Nephron progenitor cell (in vitro differentiated cells): ENCODE measurements around the gene TAF1.
"Not testable (repeated sequence)": the region's sequence is repeated elsewhere in the genome, so short reads cannot be mapped to it uniquely, and the experiment has no call there.

Experiments
- DNase-seq: peaks from one replicate; pipeline ENCODE4 v3.0.0; 2021
- H3K27ac Mint-ChIP-seq: 2 replicates; pipeline ENCODE4 v1.8.0; 2021; ENCODE audit warnings: mild to moderate bottlenecking, moderate library complexity, mixed read lengths
- H3K27me3 Mint-ChIP-seq: 2 replicates; pipeline ENCODE4 v1.8.0; 2021; ENCODE audit warnings: mild to moderate bottlenecking, low read depth, mixed read lengths; ENCODE audit not compliant: poor library complexity
- H3K36me3 Mint-ChIP-seq: 2 replicates; pipeline ENCODE4 v1.8.0; 2021; ENCODE audit warnings: low read depth, mixed read lengths
- H3K4me1 Mint-ChIP-seq: 2 replicates; pipeline ENCODE4 v1.8.0; 2021; ENCODE audit warnings: mixed read lengths
- H3K4me3 Mint-ChIP-seq: 2 replicates; pipeline ENCODE4 v1.8.0; 2021; ENCODE audit warnings: mild to moderate bottlenecking, moderate library complexity, mixed read lengths
- H3K9me3 Mint-ChIP-seq: 2 replicates; pipeline ENCODE4 v1.8.0; 2021; ENCODE audit warnings: mild to moderate bottlenecking, moderate library complexity, mixed read lengths
- CTCF ChIP-seq: fragments of 200-600 bp; sonication (generic); IDR thresholded peaks from 2 replicates; pipeline ENCODE4 v1.5.0; 2021; ENCODE audit warnings: antibody characterized with exemption

TAF1 gene

GRCh38 chrX:71365875-71366673, at the start of gene TAF1:
Gene TAF1 (plus strand): TSS chrX:71366357. CDS start chrX:71366375, 18 bp downstream.
- peak within 1 kb of the TSS; percentile 89 for H3K4me3 Mint-ChIP-seq
- H3K36me3 Mint-ChIP-seq = peaks cover 20% of the 10 kb centered on the region
- H3K27ac Mint-ChIP-seq = peak within 1 kb of the TSS; percentile 98
- peaks cover 51% of the 10 kb centered on the region for H3K9me3 Mint-ChIP-seq
- peak; percentile 85 for DNase-seq
- peaks cover 19% of the 10 kb centered on the region for H3K4me1 Mint-ChIP-seq
- TF ChIP-seq CTCF = no peak
- peaks cover 4% of the 10 kb centered on the region for H3K27me3 Mint-ChIP-seq

- H3K27ac Mint-ChIP-seq, H3K4me3 Mint-ChIP-seq, H3K27me3 Mint-ChIP-seq: not testable (repeated sequence)
Measured at GRCh38 chrX:71316959-71317358, 49.2 kb upstream of the TAF1 start.

GRCh38 chrX:71320126-71320525, 46.0 kb upstream of the TAF1 start:
- no peak for TF ChIP-seq CTCF
- peaks cover 37% of the 10 kb centered on the region for H3K9me3 Mint-ChIP-seq
- no peaks in the 10 kb centered on the region for H3K4me1 Mint-ChIP-seq
- H3K36me3 Mint-ChIP-seq = peaks cover 26% of the 10 kb centered on the region
- H3K27ac Mint-ChIP-seq = no peak overlapping the region
- H3K27me3 Mint-ChIP-seq = no peaks in the 10 kb centered on the region
- no peak for DNase-seq
- no peak overlapping the region for H3K4me3 Mint-ChIP-seq

More at GRCh38 chrX:71316959-71317358, 49.2 kb upstream of the TAF1 start:
- Mint-ChIP-seq H3K9me3 (peaks cover 31% of the 10 kb centered on the region), H3K36me3 (peaks cover 16% of the 10 kb centered on the region)
- DNase-seq, H3K4me1 Mint-ChIP-seq: not testable (repeated sequence)

GRCh38 chrX:71321731-71322130, 44.4 kb upstream of the TAF1 start:
- no peak for DNase-seq
- H3K27me3 Mint-ChIP-seq = no peaks in the 10 kb centered on the region
- H3K4me3 Mint-ChIP-seq = no peak overlapping the region
- H3K9me3 Mint-ChIP-seq = peaks cover 34% of the 10 kb centered on the region
- H3K4me1 Mint-ChIP-seq = no peaks in the 10 kb centered on the region
- H3K36me3 Mint-ChIP-seq = peaks cover 24% of the 10 kb centered on the region
- no peak overlapping the region for H3K27ac Mint-ChIP-seq
- no peak for TF ChIP-seq CTCF

- DNase-seq, H3K27me3 Mint-ChIP-seq, H3K4me1 Mint-ChIP-seq, H3K4me3 Mint-ChIP-seq, H3K27ac Mint-ChIP-seq: not testable (repeated sequence)
- H3K9me3 Mint-ChIP-seq = peaks cover 47% of the 10 kb centered on the region
- H3K36me3 Mint-ChIP-seq = peaks cover 32% of the 10 kb centered on the region
Measured at GRCh38 chrX:71324452-71324851, 41.7 kb upstream of the TAF1 start.

GRCh38 chrX:71326394-71326793, 39.8 kb upstream of the TAF1 start:
- no peak overlapping the region for H3K4me3 Mint-ChIP-seq
- peaks cover 2% of the 10 kb centered on the region for H3K27me3 Mint-ChIP-seq
- H3K36me3 Mint-ChIP-seq = peaks cover 28% of the 10 kb centered on the region
- TF ChIP-seq CTCF = no peak
- no peak overlapping the region for H3K27ac Mint-ChIP-seq
- no peaks in the 10 kb centered on the region for H3K4me1 Mint-ChIP-seq
- DNase-seq = no peak
- H3K9me3 Mint-ChIP-seq = peaks cover 53% of the 10 kb centered on the region

- DNase-seq, H3K4me1 Mint-ChIP-seq, H3K27ac Mint-ChIP-seq, H3K36me3 Mint-ChIP-seq, H3K4me3 Mint-ChIP-seq, H3K27me3 Mint-ChIP-seq: not testable (repeated sequence)
- H3K9me3 Mint-ChIP-seq = peaks cover 30% of the 10 kb centered on the region
Measured at GRCh38 chrX:71349151-71349665, 16.9 kb upstream of the TAF1 start.

- H3K36me3 Mint-ChIP-seq, H3K4me3 Mint-ChIP-seq, H3K27ac Mint-ChIP-seq, H3K4me1 Mint-ChIP-seq, H3K27me3 Mint-ChIP-seq, DNase-seq: not testable (repeated sequence)
- H3K9me3 Mint-ChIP-seq = peaks cover 32% of the 10 kb centered on the region
Measured at GRCh38 chrX:71349867-71350266, 16.3 kb upstream of the TAF1 start.

GRCh38 chrX:71352439-71352838, 13.7 kb upstream of the TAF1 start:
- not testable (repeated sequence) for DNase-seq

More at GRCh38 chrX:71352439-71352838, 13.7 kb upstream of the TAF1 start:
- H3K4me3 Mint-ChIP-seq, H3K36me3 Mint-ChIP-seq, H3K27me3 Mint-ChIP-seq, H3K4me1 Mint-ChIP-seq, H3K27ac Mint-ChIP-seq: not testable (repeated sequence)
- H3K9me3 Mint-ChIP-seq = peaks cover 36% of the 10 kb centered on the region
